ENCODE data around the gene PYCR2. TPM values are rescaled to one million over a fixed set of nuclear protein-coding genes. Genes with fewer than 3 reads are reported as not detected.
A peak's percentile ranks its signal among the peaks of the same experiment; 100 is the strongest.

The PYCR2 gene
- total RNA-seq, 2 experiments from 2014 or later: 24.1 to 26.2 TPM

GRCh38 chr1:225871359-225872074, 52.5 kb downstream of the PYCR2 start:
- H3K4me1 Mint-ChIP-seq (ENCODE audit: low read depth): peaks cover 73% of the 10 kb centered on the region
- ATAC-seq (ENCODE audit: poor library complexity) (no peak), DNase-seq (peak in 1 of 14 experiments; percentile 40)
- peak overlapping the region in 1 of 2 donors; percentile 2 for H3K27ac ChIP-seq (ENCODE audit: low read depth in 1 of 2, low read length in 2 of 2)
- peak overlapping the region; percentile 69 for H3K27ac Mint-ChIP-seq
- H3K36me3 ChIP-seq (ENCODE audit: insufficient read depth, low read length): peaks cover 94% of the 10 kb centered on the region
- no peaks in the 10 kb centered on the region for H3K27me3 ChIP-seq (ENCODE audit: control insufficient read depth in 1 of 2, insufficient read depth in 2 of 2, low read length in 2 of 2)
- no peaks in the 10 kb centered on the region for H3K27me3 Mint-ChIP-seq
- ChIA-PET POLR2A (interaction anchor here (1.9 to 3.8 kb wide), 3 partner anchors 11 to 94 kb away, joined by 10 to 23 read pairs (median 22); partner anchors contain the start of genes SRP9 and TMEM63A), CTCF (interaction anchor here (0.8 to 1.6 kb wide), 2 partner anchors 11 to 20 kb away, joined by 3 to 5 read pairs; partner anchors contain the start of gene TMEM63A)
- H3K4me3 Mint-ChIP-seq: no peak overlapping the region
- H3K9me3 ChIP-seq (ENCODE audit: control insufficient read depth in 1 of 2, insufficient read depth in 1 of 2, low read length in 2 of 2): no peaks in the 10 kb centered on the region
- H3K4me1 ChIP-seq (ENCODE audit: insufficient read depth, low read length): peaks cover 78% of the 10 kb centered on the region
- no peak overlapping the region for H3K4me3 ChIP-seq (ENCODE audit: low read length)
- intact Hi-C loops (cut with DNase I, micrococcal nuclease): no loop called here
- H3K36me3 Mint-ChIP-seq (ENCODE audit: low read depth): peaks cover 92% of the 10 kb centered on the region
- TF ChIP-seq CTCF (IDR thresholded peaks at IDR 0.05): no peak
- no peaks in the 10 kb centered on the region for H3K9me3 Mint-ChIP-seq

- H3K4me1 Mint-ChIP-seq (ENCODE audit: low read depth): peaks cover 73% of the 10 kb centered on the region
- peaks cover 92% of the 10 kb centered on the region for H3K36me3 Mint-ChIP-seq (ENCODE audit: low read depth)
- H3K4me3 Mint-ChIP-seq: no peak overlapping the region
- Histone ChIP-seq H3K36me3 (ENCODE audit: insufficient read depth, low read length) (peaks cover 94% of the 10 kb centered on the region), H3K27me3 (ENCODE audit: control insufficient read depth in 1 of 2, insufficient read depth in 2 of 2, low read length in 2 of 2) (no peaks in the 10 kb centered on the region), H3K27ac (ENCODE audit: low read depth in 1 of 2, low read length in 2 of 2) (no peak overlapping the region), H3K4me3 (ENCODE audit: low read length) (no peak overlapping the region), H3K4me1 (ENCODE audit: insufficient read depth, low read length) (peaks cover 78% of the 10 kb centered on the region), H3K9me3 (ENCODE audit: control insufficient read depth in 1 of 2, insufficient read depth in 1 of 2, low read length in 2 of 2) (no peaks in the 10 kb centered on the region)
- intact Hi-C loops (cut with DNase I, micrococcal nuclease): no loop called here
- ChIA-PET CTCF (interaction anchor here (1.6 kb wide), 1 partner anchor 12 kb away, joined by 5 read pairs; the partner anchor contains the start of gene TMEM63A), POLR2A (interaction anchor here (1.9 to 3.8 kb wide), 3 partner anchors 11 to 93 kb away, joined by 10 to 23 read pairs (median 22); partner anchors contain the start of genes SRP9 and TMEM63A)
- peak overlapping the region; percentile 69 for H3K27ac Mint-ChIP-seq
- H3K27me3 Mint-ChIP-seq: no peaks in the 10 kb centered on the region
- DNase-seq: no peak
- TF ChIP-seq CTCF (IDR thresholded peaks at IDR 0.05): no peak
- no peaks in the 10 kb centered on the region for H3K9me3 Mint-ChIP-seq
- ATAC-seq (ENCODE audit: poor library complexity): no peak
These were observed 53.1 kb downstream of the PYCR2 start for GRCh38 chr1:225870911-225871310.

Small RNA genes within 50 kb of the gene (microRNA-seq; reads per million reads assigned to microRNA genes)
- not detected for gene MIR6741 (ENCODE audit: borderline microRNAs expressed, borderline replicate concordance)

Other genes starting within 250 kb of the PYCR2 start
- 10 to 100 TPM; 63.7 to 69.8 TPM for gene SRP9, start 146.4 kb downstream of the PYCR2 start, total RNA-seq
- gene EPHX1, start 114.1 kb downstream of the PYCR2 start, total RNA-seq: under 1 TPM; 0.34 to 0.47 TPM
- 100 to 1,000 TPM; 199 to 204 TPM for gene TMEM63A, start 41.9 kb downstream of the PYCR2 start, total RNA-seq
- not detected for gene LEFTY1, start 35.1 kb downstream of the PYCR2 start, total RNA-seq
- not detected for gene LEFTY2, start 17.0 kb upstream of the PYCR2 start, total RNA-seq
- 10 to 100 TPM; 48.2 to 49.3 TPM for gene SDE2, start 75.1 kb upstream of the PYCR2 start, total RNA-seq
- gene H3-3A, start 138.5 kb upstream of the PYCR2 start, total RNA-seq: 100 to 1,000 TPM; 372 to 380 TPM